ENCODE results near the gene RFX4.

RFX4 gene

DNA sequence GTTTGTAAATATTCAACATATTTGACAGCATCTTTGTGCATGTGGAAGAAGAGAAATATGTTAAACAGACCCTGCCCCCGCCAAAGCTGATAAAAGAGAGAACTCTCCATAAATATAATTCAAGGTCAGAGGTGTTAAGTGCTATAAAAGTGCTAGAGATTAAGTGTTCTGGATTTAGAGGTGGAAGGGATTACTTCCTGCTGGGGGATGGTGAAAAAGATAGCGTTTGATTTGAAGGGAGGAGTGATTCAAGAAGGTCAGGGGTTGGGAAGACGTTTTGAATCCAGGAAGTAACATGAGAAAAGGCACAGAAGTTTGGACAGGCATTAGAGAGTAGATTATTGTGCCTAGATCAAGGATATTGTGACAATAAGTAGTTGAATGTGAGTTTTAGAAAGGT, 221.9 kb downstream of the RFX4 start:
- H3K4me1 ChIP-seq (ENCODE audit: insufficient read depth, poor library complexity, severe bottlenecking) = no peaks in the 10 kb centered on the region
- H3K27me3 ChIP-seq (ENCODE audit: insufficient read depth, poor library complexity, severe bottlenecking) = no peaks in the 10 kb centered on the region
- DNase-seq (ENCODE audit: low spot score) (no peak), ATAC-seq (ENCODE audit: low read depth) (no peak)
- no peaks in the 10 kb centered on the region for H3K9me3 ChIP-seq (ENCODE audit: severe bottlenecking)
- H3K4me3 ChIP-seq (ENCODE audit: severe bottlenecking) = no peak overlapping the region
- H3K27ac ChIP-seq (ENCODE audit: poor library complexity, severe bottlenecking) = no peak overlapping the region
- TF ChIP-seq, protein P1, sequence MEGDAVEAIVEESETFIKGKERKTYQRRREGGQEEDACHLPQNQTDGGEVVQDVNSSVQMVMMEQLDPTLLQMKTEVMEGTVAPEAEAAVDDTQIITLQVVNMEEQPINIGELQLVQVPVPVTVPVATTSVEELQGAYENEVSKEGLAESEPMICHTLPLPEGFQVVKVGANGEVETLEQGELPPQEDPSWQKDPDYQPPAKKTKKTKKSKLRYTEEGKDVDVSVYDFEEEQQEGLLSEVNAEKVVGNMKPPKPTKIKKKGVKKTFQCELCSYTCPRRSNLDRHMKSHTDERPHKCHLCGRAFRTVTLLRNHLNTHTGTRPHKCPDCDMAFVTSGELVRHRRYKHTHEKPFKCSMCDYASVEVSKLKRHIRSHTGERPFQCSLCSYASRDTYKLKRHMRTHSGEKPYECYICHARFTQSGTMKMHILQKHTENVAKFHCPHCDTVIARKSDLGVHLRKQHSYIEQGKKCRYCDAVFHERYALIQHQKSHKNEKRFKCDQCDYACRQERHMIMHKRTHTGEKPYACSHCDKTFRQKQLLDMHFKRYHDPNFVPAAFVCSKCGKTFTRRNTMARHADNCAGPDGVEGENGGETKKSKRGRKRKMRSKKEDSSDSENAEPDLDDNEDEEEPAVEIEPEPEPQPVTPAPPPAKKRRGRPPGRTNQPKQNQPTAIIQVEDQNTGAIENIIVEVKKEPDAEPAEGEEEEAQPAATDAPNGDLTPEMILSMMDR (IDR thresholded peaks at IDR 0.05; ENCODE audit: poor library complexity, severe bottlenecking) = no peak
- H3K36me3 ChIP-seq (ENCODE audit: low read depth) = no peaks in the 10 kb centered on the region

All from RWPE2 (cell line).